Measurements from ENCODE around the gene SGCD. TPM values are rescaled to one million over a fixed set of nuclear protein-coding genes. Genes with fewer than 3 reads are reported as not detected.

Gene SGCD
- total RNA-seq, 1 experiment from 2014 or later, result not detected

DNA sequence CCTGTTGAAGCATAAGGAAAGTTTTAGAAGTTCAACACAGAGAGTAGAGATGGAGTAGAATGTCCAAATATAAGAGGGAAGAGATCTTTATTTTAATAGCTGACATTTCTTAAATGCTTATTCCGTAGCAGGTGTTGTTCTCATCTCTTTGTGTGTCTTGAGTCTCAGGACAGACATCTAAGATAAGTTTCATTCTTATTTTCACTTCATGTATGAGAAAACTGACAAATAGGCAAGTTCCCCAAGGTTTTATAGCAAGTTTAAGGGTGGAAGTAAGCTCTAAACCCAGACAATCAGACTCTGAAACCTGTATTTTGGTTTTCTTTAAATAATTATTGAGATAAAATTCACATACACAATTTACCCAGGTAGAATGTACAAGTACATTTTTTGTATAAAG is 294.8 kb downstream of the SGCD start:
- Histone ChIP-seq H3K4me3 (replicated peaks in 1 of 2; ENCODE audit: low read depth in 1 of 2, low read length in 2 of 2) (no peak overlapping the region), H3K9me2 (ENCODE audit: insufficient read depth) (no peaks in the 10 kb centered on the region), H3K4me1 (ENCODE audit: control insufficient read depth in 1 of 2, insufficient read depth in 2 of 2, low read length in 2 of 2) (no peaks in the 10 kb centered on the region), H4K20me1 (ENCODE audit: insufficient read depth) (no peaks in the 10 kb centered on the region), H3K9ac (ENCODE audit: low read length) (no peak overlapping the region), H3K79me2 (ENCODE audit: insufficient read depth, low read length) (no peaks in the 10 kb centered on the region), H2AFZ (ENCODE audit: low read depth, low read length, poor library complexity, severe bottlenecking) (no peak overlapping the region), H3K36me3 (ENCODE audit: control insufficient read depth in 1 of 2, insufficient read depth in 2 of 2, low read length in 2 of 2) (no peaks in the 10 kb centered on the region), H3K4me2 (ENCODE audit: low read length) (no peak overlapping the region), H3K9me3 (ENCODE audit: control insufficient read depth in 1 of 2, insufficient read depth in 1 of 2, low read depth in 1 of 2, low read length in 2 of 2) (no peaks in the 10 kb centered on the region; a peak in 1 of 4 replicates), H3K27ac (ENCODE audit: low read depth, low read length) (no peak overlapping the region), H3K27me3 (ENCODE audit: insufficient read depth, low read length) (no peaks in the 10 kb centered on the region)
- no TSS peak for BruUV-seq (replicated peaks)
- intact Hi-C loops (cut with micrococcal nuclease), result no loop called here
- POLR2A ChIA-PET, result no interaction called here
- DNase-seq (ENCODE audit: low read depth, low spot score) (no peak), ATAC-seq (no peak)
- RAD21 ChIA-PET (ENCODE audit: low non-redundant PET in 1 of 2, low total read pairs in 2 of 2, uncharacterized antibody in 2 of 2, unreplicated experiment in 2 of 2), result no interaction called here
- TF ChIP-seq ZNF274 (IDR thresholded peaks at IDR 0.05; ENCODE audit: low read depth, low read length) (no peak), EZH2phosphoT487 (IDR thresholded peaks at IDR 0.05; ENCODE audit: borderline replicate concordance) (no peak), YY1 (IDR thresholded peaks at IDR 0.05; ENCODE audit: extremely low read depth, insufficient replicate concordance, low read depth, low read length) (no peak), ELF1 (IDR thresholded peaks at IDR 0.05; ENCODE audit: borderline replicate concordance, low read depth) (no peak), ATF3 (IDR thresholded peaks at IDR 0.05) (no peak), RAD21 (IDR thresholded peaks at IDR 0.05; ENCODE audit: low read depth) (no peak), JUND (IDR thresholded peaks at IDR 0.05) (no peak), MAX (IDR thresholded peaks at IDR 0.05) (no peak), SP1 (IDR thresholded peaks at IDR 0.05; ENCODE audit: low read depth) (no peak), FOSL1 (IDR thresholded peaks at IDR 0.05; ENCODE audit: low read depth) (no peak)
- CTCF ChIA-PET, result no interaction called here

GRCh38 chr5:156623381-156624040 is 296.5 kb downstream of the SGCD start:
- Histone ChIP-seq H3K27ac (ENCODE audit: low read depth, low read length) (no peak overlapping the region), H3K36me3 (ENCODE audit: control insufficient read depth in 1 of 2, insufficient read depth in 2 of 2, low read length in 2 of 2) (no peaks in the 10 kb centered on the region), H3K9me2 (ENCODE audit: insufficient read depth) (no peaks in the 10 kb centered on the region), H3K79me2 (ENCODE audit: insufficient read depth, low read length) (no peaks in the 10 kb centered on the region), H3K4me3 (replicated peaks in 1 of 2; ENCODE audit: low read depth in 1 of 2, low read length in 2 of 2) (no peak overlapping the region), H3K27me3 (ENCODE audit: insufficient read depth, low read length) (no peaks in the 10 kb centered on the region), H3K4me2 (ENCODE audit: low read length) (no peak overlapping the region), H3K4me1 (ENCODE audit: control insufficient read depth in 1 of 2, insufficient read depth in 2 of 2, low read length in 2 of 2) (no peaks in the 10 kb centered on the region), H2AFZ (ENCODE audit: low read depth, low read length, poor library complexity, severe bottlenecking) (no peak overlapping the region), H3K9me3 (ENCODE audit: control insufficient read depth in 1 of 2, insufficient read depth in 1 of 2, low read depth in 1 of 2, low read length in 2 of 2) (no peaks in the 10 kb centered on the region; a peak in 1 of 4 replicates), H3K9ac (ENCODE audit: low read length) (no peak overlapping the region), H4K20me1 (ENCODE audit: insufficient read depth) (no peaks in the 10 kb centered on the region)
- BruUV-seq (replicated peaks), result no TSS peak
- POLR2A ChIA-PET, result no interaction called here
- RAD21 ChIA-PET (ENCODE audit: low non-redundant PET in 1 of 2, low total read pairs in 2 of 2, uncharacterized antibody in 2 of 2, unreplicated experiment in 2 of 2), result no interaction called here
- no peak for DNase-seq (ENCODE audit: low read depth, low spot score)
- CTCF ChIA-PET, result no interaction called here
- intact Hi-C loops (cut with micrococcal nuclease), result no loop called here
- ATAC-seq, result no peak
- TF ChIP-seq MAX (IDR thresholded peaks at IDR 0.05) (no peak), SIN3A (IDR thresholded peaks at IDR 0.05; ENCODE audit: low read depth) (no peak), YY1 (IDR thresholded peaks at IDR 0.05; ENCODE audit: extremely low read depth, insufficient replicate concordance, low read depth, low read length) (no peak), ELF1 (IDR thresholded peaks at IDR 0.05; ENCODE audit: borderline replicate concordance, low read depth) (no peak), ZNF274 (IDR thresholded peaks at IDR 0.05; ENCODE audit: low read depth, low read length) (no peak), JUND (IDR thresholded peaks at IDR 0.05) (no peak), TCF7L2 (IDR thresholded peaks at IDR 0.05; ENCODE audit: borderline replicate concordance, extremely low read depth, insufficient read depth, insufficient read length) (no peak), SRF (IDR thresholded peaks at IDR 0.05; ENCODE audit: low read depth) (no peak)

Measured in HCT116 (cell line).